ENCODE data around the gene HPS4.
"Not testable (repeated sequence)": the region's sequence is repeated elsewhere in the genome, so short reads cannot be mapped to it uniquely, and the experiment has no call there.

Gene HPS4

DNA sequence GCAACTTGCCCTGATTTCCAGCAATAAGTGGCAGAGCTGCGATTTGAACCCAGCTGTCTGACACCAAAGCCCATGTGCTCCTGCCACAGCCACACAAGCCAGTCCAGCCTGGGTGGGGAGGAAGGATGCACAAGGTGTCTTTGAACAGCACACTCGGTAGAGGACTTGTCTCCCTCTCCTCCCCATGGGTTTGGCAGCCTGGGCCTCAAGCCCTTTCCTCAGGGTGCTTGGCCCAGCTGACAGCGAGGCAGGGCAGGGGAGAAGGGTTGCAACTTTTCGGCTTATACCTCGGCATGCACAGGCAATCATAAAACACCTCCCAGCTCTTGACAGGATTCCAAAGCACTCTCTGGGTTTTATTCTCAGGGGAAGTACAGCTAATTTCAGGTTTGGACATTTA lies 35.2 kb downstream of the HPS4 start:
- H3K4me3 ChIP-seq (ENCODE audit: low read depth, low read length), result no peak overlapping the region
- DNase-seq (ENCODE audit: low read depth), result no peak

DNA sequence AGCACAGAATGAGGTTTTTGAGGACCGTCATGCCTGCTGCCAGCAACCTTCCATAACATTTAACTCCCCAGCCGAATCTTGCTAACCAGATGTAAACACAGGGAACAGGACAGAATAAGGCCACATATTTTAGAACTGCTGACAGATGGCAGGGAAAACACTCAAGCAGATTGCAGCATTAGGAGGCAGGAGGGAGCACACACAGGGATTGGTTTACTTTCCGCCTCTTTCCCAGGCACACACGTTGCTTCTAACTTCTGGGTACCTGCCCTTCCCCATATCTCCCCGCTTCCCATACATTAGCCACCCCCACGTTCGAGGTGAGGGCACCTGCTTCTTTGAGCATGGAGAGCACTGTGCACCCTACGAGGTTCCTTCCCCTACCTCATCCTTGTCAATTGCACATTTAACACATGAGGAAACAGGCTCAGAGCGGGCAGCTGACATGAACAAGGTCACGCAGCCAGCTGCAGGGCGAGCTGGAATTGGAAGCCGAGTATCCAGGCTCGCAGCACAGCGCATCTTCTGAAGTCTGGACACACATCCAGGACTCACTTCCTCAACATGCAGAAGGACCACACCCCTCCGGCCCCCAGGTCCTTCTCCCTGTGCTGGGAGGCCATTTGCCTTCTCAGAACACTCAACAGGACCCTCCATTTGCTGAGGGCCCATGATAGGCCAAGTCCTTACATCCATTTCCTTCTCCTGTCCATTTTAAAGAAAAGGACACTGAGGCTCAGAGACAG lies 35.8 kb downstream of the HPS4 start:
- no peak overlapping the region for H3K4me3 ChIP-seq (ENCODE audit: low read depth, low read length)
- no peak for DNase-seq (ENCODE audit: low read depth)

DNA sequence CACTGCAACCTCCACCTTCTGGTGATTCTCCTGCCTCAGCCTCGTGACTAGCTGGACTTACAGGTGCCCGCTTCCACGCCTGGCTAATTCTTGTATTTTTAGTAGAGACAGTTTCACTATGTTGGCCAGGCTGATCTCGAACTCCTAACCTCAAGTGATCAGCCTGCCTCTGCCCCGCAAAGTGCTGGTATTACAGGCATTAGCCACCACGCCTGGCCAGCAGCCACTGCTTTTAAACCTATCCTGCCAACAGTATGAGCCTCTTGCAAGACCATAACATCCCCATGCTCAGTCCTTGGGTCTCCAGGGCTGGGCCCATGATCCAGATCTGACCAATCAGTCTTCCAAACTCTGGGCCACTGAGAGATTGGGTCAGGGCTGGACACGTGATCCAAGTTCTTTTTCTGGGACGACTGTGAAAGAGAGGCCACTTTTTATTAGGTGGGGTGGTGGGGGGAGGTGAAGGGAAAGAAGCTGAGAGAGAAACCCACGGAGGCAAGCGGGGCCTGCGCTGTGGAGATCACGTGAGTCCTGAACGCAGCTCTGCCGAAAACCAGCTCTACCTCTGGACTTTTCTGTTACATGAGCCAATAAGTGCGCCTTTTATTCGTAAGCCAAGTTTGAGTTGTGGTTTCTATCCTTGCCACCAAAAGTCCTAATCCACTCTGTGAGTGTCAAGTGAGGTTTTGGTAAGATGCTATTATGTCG lies 36.6 kb downstream of the HPS4 start:
- no peak for DNase-seq (ENCODE audit: low read depth)
- H3K4me3 ChIP-seq (ENCODE audit: low read depth, low read length), result no peak overlapping the region

DNA sequence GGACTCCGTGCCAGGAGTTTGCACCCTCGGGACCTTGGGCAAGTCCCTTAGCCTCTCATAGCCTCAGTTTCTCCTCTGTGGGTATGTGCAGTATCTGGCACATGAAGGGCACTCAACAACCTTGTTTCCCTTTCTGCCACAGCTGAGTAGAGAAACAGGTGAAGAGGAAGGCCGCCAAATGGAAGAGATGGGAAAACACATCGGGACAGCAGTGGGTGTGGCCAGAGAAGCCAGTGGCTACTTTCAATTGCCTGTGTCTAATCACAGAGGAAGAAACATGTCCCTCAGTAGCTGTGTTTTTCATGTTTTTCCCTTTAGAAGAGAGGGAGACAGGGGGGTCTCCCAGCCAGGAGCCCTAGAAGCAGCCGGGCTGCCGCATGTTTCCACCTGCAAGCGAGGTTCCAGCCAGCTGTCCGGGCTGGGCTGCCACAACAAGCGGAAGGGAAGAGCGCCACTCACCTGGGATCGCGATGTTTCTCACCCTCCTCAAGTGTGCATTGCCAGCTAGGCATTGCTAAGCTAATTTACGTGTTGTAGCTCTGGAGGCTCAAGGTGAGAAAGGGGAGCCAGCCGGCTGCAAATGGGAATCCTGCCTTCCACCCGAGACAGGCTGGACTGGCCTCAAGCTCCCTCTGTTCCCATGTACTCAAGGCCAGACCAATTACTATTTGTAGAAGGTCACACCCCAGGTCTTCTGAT lies 37.9 kb downstream of the HPS4 start:
- no peak for DNase-seq (ENCODE audit: low read depth)
- no peak overlapping the region for H3K4me3 ChIP-seq (ENCODE audit: low read depth, low read length)

DNA sequence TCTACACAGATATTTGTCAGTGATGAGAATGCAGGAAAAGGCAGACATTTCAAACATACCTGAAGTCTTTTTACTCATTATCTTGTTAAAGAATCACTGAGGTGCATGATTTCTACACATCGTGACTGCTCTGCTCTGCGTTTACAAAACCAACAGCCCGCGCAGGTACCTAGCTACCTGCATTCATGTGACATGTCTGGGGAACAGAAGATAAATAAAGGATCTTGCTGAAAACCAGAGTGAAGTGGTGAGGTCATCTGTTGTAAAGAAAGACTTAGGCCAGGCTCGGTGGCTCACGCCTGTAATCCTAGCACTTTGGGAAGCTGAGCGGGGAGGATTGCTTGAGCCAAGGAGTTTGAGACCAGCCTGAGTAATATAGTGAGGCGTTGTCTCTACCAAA lies 38.8 kb downstream of the HPS4 start:
- no peak overlapping the region for H3K4me3 ChIP-seq (ENCODE audit: low read depth, low read length)
- no peak for DNase-seq (ENCODE audit: low read depth)

DNA sequence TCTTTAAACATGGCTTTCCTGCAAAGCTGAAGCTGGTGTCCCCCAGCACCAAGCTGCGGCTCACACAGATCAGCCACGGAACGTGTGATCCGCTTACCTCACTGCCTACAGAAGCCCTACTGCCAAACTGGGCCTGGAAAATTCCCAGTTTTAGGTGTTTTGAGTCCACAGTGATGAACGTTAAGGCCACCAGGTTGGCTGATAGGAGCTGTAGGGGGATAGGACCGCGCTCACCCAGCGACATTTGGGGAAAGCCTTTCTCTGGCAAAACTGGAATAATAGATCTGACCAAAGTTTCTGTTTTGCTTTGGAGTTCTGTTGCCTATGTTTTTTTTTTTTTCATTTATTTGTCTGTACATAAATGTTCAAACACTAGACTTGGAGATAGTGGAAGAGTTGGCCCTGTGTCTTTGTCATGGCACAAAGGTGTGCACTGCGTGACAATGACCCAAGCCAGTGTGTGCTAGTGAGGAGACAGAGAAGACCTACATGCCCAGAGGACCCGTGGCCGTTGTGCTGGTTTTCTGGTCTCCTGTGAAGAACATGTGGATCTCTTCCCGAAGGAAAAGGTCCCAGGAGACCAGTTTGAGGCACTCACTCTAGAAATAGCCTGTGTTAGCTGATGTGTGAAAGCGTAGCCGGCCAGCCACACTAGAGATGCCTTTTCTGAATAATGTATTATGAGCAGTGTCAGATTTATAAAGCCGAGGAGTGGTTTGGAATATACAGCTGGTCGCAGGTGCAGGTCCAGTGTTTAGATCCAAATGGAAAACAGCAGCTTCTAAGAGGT lies 39.5 kb downstream of the HPS4 start:
- DNase-seq (ENCODE audit: low read depth), result no peak
- no peak overlapping the region for H3K4me3 ChIP-seq (ENCODE audit: low read depth, low read length)

DNA sequence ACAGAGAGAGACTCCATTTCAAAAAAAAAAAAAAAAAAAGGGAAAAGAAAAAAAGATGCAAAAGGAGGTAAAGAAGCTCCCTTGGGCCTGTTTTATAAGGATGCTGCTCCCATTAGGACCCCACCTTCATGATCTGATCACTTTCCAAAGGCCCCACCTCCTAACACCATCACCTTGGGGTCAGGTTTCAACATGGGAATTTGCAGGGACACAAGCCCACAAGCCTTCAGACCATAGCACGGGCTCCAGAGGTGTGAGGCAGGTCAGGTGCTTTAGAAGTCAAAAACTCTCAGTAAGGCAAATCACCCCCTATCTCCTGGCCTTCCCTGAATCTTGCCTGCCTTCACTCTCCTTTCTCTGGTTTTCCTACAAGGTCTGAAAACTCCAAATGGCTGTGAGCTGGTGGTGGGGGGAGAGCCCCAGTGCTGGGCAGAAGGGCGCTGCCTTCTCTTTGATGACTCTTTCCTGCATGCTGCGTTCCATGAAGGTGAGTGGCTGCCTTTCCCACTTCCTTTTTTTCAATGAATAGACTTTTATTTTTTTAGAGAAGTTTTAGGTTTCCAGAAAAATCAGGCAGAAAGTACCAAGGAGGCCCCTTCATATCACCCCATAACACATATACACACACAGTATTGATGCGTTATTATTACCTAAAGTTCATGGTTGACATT lies 41.4 kb downstream of the HPS4 start:
- no peak for DNase-seq (ENCODE audit: low read depth)
- H3K4me3 ChIP-seq (ENCODE audit: low read depth, low read length), result no peak overlapping the region

DNA sequence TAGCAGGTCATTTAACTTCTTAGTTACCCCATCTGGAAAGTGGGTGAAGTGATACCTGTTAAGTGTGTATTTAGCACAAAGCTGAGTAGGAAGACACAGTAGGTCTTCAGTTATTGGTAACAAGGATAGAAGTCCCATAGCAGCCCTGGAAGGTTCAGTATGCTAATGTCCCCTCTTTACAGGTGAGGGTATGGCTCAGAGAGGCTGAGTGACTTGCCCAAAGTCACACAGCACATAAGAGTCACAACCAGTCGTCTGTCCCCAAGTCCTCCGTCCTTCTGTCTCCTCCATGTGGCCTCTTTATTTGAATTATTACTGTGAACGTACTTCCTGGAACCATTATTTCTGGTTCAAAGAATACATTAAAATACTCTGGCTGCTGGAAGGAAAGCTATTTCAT lies 44.0 kb downstream of the HPS4 start:
- H3K4me3 ChIP-seq (ENCODE audit: low read depth, low read length), result no peak overlapping the region
- no peak for DNase-seq (ENCODE audit: low read depth)

DNA sequence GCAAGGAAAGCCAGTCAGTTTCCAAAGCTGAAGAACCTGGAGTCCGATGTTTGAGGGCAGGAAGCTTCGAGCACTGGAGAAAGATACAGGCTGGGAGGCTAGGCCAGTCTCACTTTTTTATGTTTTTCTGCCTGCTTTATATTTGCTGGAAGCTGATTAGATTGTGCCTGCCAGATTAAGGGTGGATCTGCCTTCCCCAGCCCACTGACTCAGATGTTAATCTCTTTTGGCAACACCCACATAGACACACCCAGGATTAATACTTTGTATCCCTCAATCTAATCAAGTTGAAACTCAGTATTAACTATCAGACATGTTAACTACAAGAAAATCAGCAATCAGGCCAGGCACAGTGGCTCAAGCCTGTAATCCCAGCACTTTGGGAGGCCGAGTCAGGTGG lies 44.8 kb downstream of the HPS4 start:
- H3K4me3 ChIP-seq (ENCODE audit: low read depth, low read length); DNase-seq (ENCODE audit: low read depth): not testable (repeated sequence)

DNA sequence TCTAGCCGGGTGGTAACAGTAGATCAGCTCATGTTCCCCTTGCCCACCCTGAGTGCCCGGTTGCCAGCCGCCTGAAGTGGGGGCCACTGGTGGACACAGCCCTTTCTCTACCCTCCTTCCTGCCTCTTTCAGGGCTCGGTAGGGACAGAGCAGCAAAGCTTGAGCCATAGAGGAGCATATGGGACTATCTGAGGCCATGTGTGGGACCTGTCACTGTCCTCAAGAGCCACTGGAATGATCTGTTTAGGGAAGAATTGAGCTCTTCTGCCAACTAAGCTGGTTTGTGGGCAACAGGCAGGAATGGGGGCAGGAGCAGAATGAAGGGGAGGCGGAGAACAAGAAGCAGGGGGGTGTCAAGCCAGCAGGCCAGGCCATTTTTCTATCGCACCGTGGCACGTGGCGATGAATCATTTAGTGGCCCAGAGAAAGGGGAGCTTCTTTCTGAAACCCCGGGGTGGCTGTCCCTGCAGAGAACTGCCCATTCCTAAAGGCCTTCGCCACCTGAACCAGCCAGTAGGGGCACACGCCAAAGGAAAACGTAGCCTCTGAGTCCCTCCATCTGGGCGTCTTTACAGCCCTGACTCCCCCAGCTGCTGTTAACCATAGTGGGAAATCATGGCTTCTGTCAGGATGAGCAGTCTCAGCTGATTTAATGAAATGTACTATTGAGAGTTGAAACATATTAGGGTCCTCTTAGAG lies 45.7 kb downstream of the HPS4 start:
- no peak for DNase-seq (ENCODE audit: low read depth)

DNA sequence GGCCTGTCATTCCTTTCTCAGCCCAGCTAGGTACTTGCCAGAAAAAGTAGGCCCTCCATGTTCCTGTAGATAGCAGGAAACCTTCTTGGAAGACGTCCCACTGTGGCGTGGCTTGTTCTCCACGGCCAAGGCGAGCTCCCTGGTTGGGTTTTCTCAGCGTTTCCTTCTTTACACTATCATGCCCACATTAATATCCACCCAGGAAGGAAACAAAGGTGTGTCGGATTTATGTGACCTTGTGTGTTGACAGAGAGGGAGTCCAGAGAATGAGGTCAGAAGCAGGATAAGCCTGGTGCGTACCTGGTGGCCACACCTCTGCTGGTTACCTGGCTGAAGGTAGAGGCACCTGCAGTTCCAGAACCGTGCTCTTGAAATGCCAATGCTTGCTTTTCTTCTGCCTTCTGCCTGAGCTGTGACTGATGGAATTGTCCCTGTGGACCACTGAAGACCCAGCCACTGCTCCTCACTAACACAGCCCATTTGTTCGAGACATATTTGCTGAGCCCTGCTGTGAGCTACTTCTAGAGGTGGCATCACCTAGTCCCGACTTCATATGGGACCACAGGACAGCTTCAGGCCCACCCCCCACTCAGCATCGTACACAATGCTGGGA lies 46.6 kb downstream of the HPS4 start:
- no peak overlapping the region for H3K4me3 ChIP-seq (ENCODE audit: low read depth, low read length)
- no peak for DNase-seq (ENCODE audit: low read depth)

More for the DNA sequence above, 45.7 kb downstream of the HPS4 start:
- no peak overlapping the region for H3K4me3 ChIP-seq (ENCODE audit: low read depth, low read length)

DNA sequence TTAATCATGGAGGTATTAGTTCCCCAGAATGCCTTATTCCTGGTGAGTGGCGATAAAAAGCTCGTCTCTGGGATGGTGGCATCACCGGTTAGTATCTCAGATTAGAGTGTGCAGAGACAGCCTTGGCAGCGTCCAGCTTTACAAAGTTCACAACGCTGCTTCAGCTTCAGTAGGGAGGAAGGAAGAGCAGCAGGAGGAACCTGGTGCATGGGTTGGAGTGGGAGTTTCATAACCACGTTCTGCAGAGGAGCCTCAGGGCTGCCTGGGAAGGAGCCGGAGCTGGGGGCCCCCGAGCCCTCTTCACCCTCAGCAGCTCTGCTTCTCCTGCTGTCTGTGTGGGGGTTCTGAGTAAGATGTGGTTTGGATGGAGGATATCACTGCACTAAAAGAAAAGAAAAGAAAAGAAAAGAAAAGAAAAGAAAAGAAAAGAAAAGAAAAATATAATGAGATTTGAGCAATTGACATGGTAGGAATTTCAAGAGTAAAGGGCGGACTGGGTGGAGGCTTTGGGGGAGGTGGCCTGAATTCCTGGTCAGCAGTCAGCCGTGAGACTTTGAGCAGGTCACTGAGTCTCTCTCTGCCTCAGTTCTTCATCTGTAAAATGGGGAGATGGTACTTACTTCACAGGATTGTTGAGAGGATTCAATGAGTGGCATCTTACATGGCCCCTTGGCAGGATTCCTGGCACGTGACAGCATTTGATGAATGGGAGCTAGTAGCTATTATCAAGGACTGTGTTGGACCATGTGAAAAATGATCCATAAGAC lies 48.1 kb downstream of the HPS4 start:
- no peak for DNase-seq (ENCODE audit: low read depth)
- no peak overlapping the region for H3K4me3 ChIP-seq (ENCODE audit: low read depth, low read length)

DNA sequence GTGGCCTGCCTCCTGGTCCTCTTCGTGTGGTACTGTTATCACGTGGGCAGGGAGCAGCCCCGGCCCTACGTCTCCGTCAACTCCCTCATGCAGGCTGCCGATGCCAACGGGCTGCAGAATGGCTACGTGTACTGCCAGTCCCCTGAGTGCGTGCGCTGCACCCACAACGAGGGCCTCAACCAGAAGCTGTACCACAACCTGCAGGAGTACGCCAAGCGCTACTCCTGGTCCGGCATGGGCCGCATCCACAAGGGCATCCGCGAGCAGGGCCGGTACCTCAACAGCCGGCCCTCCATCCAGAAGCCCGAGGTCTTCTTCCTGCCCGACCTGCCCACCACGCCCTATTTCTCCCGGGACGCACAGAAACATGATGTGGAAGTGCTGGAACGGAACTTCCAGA lies 49.8 kb downstream of the HPS4 start:
- no peak overlapping the region for H3K4me3 ChIP-seq (ENCODE audit: low read depth, low read length)
- no peak for DNase-seq (ENCODE audit: low read depth)

DNA sequence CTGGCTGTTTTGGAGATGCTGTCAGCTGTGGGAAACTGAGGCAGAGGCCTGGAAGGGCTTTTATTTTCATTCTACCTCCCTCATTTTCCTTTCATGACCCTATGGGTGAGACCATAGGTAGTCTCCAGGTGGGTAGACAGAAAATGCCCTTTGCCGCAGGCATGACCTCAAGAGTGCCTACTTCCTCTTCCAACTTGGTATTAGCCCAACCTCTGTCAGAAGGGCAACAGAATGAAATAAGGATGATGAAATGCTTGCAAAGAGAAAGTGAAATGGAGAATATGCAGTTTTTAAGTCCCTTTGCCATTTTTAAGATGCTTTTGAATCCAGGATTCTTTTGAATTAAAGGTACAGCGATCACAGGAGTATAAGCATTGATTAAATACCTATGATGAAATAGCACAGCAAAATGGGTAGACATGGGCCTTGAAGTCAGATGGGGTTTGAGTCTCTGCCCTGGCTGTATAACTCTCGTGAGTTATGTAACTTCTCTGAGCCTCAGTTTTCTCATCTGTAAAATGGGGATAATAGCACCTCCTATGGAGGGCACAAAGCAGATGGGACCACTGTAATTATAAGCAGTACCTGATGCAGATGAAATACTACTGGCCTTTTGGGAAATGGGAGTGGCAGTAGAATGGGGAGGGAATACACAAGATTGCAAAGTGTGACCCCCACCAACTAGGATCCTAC lies 50.8 kb downstream of the HPS4 start:
- H3K4me3 ChIP-seq (ENCODE audit: low read depth, low read length), result no peak overlapping the region
- DNase-seq (ENCODE audit: low read depth), result no peak

DNA sequence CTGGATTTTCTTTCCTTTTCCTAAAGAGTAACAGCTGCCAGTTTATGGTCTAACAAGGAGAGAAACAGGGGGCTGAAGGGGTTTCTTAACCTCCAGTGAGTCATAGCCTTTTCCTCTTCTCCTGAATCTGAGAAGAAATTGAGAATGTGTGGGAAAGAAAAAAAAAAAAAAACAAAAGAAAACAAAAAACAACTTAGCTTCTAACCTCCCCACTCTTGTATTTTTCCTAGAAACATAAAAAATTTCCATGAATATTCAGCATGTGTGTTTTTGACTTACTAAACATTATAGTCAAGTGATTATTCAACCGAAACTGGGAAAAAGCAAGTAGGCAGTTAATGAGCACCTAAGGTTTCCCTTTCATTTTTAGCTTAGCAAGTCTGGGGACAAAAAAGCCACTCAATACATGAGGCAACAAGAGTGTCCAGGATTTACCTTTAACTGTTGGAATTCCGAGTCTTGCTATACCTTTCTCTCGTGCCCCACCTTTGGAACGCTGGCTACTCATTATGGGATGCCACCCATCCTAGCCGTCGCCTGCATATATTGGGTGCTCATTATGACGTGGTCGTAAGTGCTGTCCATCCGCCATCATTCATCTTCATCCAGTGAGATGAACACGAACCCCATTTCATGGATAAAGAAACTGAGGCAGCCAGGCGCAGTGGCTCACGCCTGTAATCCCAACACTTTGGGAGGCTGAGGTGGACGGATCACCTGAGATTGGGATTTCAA lies 52.2 kb downstream of the HPS4 start:
- no peak overlapping the region for H3K4me3 ChIP-seq (ENCODE audit: low read depth, low read length)
- no peak for DNase-seq (ENCODE audit: low read depth)

DNA sequence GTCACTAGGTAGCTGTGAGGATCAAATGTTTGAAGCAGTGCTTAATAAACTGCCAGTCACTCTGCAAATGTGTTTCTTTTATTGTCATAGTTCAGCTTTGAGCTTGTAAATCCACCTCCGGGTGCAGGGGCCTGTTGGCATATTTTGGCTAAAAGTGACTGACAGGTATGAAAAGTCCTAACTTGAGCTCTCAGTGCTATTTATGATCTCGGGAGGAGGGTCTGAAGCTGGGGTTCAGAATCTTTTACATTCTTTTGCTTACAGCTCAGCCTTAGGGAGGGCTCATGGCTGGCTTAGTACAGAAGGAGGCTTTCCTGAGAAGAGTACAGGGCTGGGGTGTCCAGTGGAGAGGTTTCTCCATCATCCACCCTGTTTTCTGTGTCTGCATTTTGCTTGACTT lies 53.0 kb downstream of the HPS4 start:
- no peak overlapping the region for H3K4me3 ChIP-seq (ENCODE audit: low read depth, low read length)
- no peak for DNase-seq (ENCODE audit: low read depth)

Data from skeletal muscle cell (primary cell).